Effector memory CD4-positive, alpha-beta T cell (primary cell): ENCODE data around the gene OST4.
"Not testable (repeated sequence)": the region's sequence is repeated elsewhere in the genome, so short reads cannot be mapped to it uniquely, and the experiment has no call there.

ENCODE experiments used
- DNase-seq, 3 donors: peaks; one replicate each; pipeline ENCODE4 v3.0.0-alpha.2; 2020
- H3K27ac ChIP-seq: 2 replicates; pipeline ENCODE4 v1.7.0; 2013; ENCODE audit warnings: mild to moderate bottlenecking, low read length, moderate library complexity; ENCODE audit not compliant: insufficient read depth, poor library complexity, severe bottlenecking
- H3K27me3 ChIP-seq: replicated peaks from 2 replicates; pipeline ENCODE4 v1.7.0; 2013; ENCODE audit warnings: mild to moderate bottlenecking, low read length; ENCODE audit not compliant: insufficient read depth, control insufficient read depth, poor library complexity, severe bottlenecking
- H3K36me3 ChIP-seq: 2 replicates; pipeline ENCODE4 v1.7.0; 2013; ENCODE audit warnings: mild to moderate bottlenecking, low read length, moderate library complexity; ENCODE audit not compliant: control insufficient read depth, insufficient read depth
- H3K4me1 ChIP-seq: 2 replicates; pipeline ENCODE4 v1.7.0; 2013; ENCODE audit warnings: low read length, mild to moderate bottlenecking; ENCODE audit not compliant: control insufficient read depth, insufficient read depth, poor library complexity, severe bottlenecking
- H3K4me3 ChIP-seq: 2 replicates; pipeline ENCODE4 v1.7.0; 2013; ENCODE audit warnings: low read length, low read depth, mild to moderate bottlenecking; ENCODE audit not compliant: insufficient read depth, poor library complexity, severe bottlenecking
- H3K9me3 ChIP-seq: 2 replicates; pipeline ENCODE4 v1.7.0; 2013; ENCODE audit warnings: mild to moderate bottlenecking, low read length, moderate library complexity; ENCODE audit not compliant: control insufficient read depth

Gene OST4

GRCh38 chr2:27078267-27079194 lies 7.1 kb upstream of the OST4 start, which contains the start of gene EMILIN1:
TSS of gene EMILIN1 (plus strand) at chr2:27078615. CDS start at chr2:27079066, 451 bp downstream.
- Histone ChIP-seq H3K27me3 (no peaks in the 10 kb centered on the region), H3K4me1 (peaks cover 25% of the 10 kb centered on the region), H3K9me3 (no peaks in the 10 kb centered on the region), H3K27ac (no peak within 1 kb of the TSS), H3K36me3 (no peaks in the 10 kb centered on the region), H3K4me3 (no peak within 1 kb of the TSS)
- no peak for DNase-seq

- Histone ChIP-seq H3K27me3 (no peaks in the 10 kb centered on the region), H3K36me3 (no peaks in the 10 kb centered on the region), H3K4me1 (peaks cover 27% of the 10 kb centered on the region), H3K27ac (no peak overlapping the region), H3K9me3 (no peaks in the 10 kb centered on the region), H3K4me3 (no peak overlapping the region)
- DNase-seq, result no peak
These were observed 5.8 kb upstream of the OST4 start for GRCh38 chr2:27077231-27077630.

GRCh38 chr2:27076323-27076722 lies 4.9 kb upstream of the OST4 start:
- H3K4me1 ChIP-seq, result peaks cover 21% of the 10 kb centered on the region
- no peak for DNase-seq

GRCh38 chr2:27075566-27075871 lies 4.1 kb upstream of the OST4 start:
- H3K4me3 ChIP-seq, H3K36me3 ChIP-seq, H3K27ac ChIP-seq, DNase-seq, H3K9me3 ChIP-seq, H3K27me3 ChIP-seq: not testable (repeated sequence)
- peaks cover 21% of the 10 kb centered on the region for H3K4me1 ChIP-seq

More at GRCh38 chr2:27076323-27076722, 4.9 kb upstream of the OST4 start:
- H3K27ac ChIP-seq, result no peak overlapping the region
- H3K27me3 ChIP-seq, result no peaks in the 10 kb centered on the region
- H3K36me3 ChIP-seq, result no peaks in the 10 kb centered on the region
- H3K9me3 ChIP-seq, result no peaks in the 10 kb centered on the region
- no peak overlapping the region for H3K4me3 ChIP-seq

GRCh38 chr2:27074738-27075565 lies 3.5 kb upstream of the OST4 start:
- Histone ChIP-seq H3K4me1 (peaks cover 27% of the 10 kb centered on the region), H3K9me3 (no peaks in the 10 kb centered on the region), H3K4me3 (no peak overlapping the region), H3K27ac (peak overlapping the region; percentile 18), H3K27me3 (no peaks in the 10 kb centered on the region), H3K36me3 (no peaks in the 10 kb centered on the region)
- peak; percentile 19 to 43 (median 26) for DNase-seq

- Histone ChIP-seq H3K9me3 (no peaks in the 10 kb centered on the region), H3K27me3 (no peaks in the 10 kb centered on the region), H3K4me3 (no peak overlapping the region), H3K4me1 (peaks cover 31% of the 10 kb centered on the region), H3K36me3 (peaks cover 8% of the 10 kb centered on the region), H3K27ac (no peak overlapping the region)
- DNase-seq, result no peak
These were observed 2.3 kb upstream of the OST4 start for GRCh38 chr2:27073782-27074181.

GRCh38 chr2:27072920-27073319 lies 1.5 kb upstream of the OST4 start:
- Histone ChIP-seq H3K27me3 (no peaks in the 10 kb centered on the region), H3K9me3 (no peaks in the 10 kb centered on the region), H3K4me3 (no peak overlapping the region), H3K27ac (no peak overlapping the region), H3K36me3 (peaks cover 10% of the 10 kb centered on the region), H3K4me1 (peaks cover 31% of the 10 kb centered on the region)
- DNase-seq, result no peak

- DNase-seq, result peak in 1 of 3 donors; percentile 7
- H3K4me3 ChIP-seq, result peak overlapping the region; percentile 77
- H3K9me3 ChIP-seq, result no peaks in the 10 kb centered on the region
- peaks cover 31% of the 10 kb centered on the region for H3K4me1 ChIP-seq
- H3K27me3 ChIP-seq, result no peaks in the 10 kb centered on the region
- peak overlapping the region; percentile 94 for H3K27ac ChIP-seq
- peaks cover 16% of the 10 kb centered on the region for H3K36me3 ChIP-seq
These were observed 756 bp upstream of the OST4 start for GRCh38 chr2:27071990-27072830.

- H3K4me3 ChIP-seq, result peak overlapping the region; percentile 77
- H3K9me3 ChIP-seq, result no peaks in the 10 kb centered on the region
- H3K27me3 ChIP-seq, result no peaks in the 10 kb centered on the region
- peak overlapping the region; percentile 94 for H3K27ac ChIP-seq
- H3K36me3 ChIP-seq, result peaks cover 16% of the 10 kb centered on the region
- peaks cover 31% of the 10 kb centered on the region for H3K4me1 ChIP-seq
- no peak for DNase-seq
These were observed 689 bp downstream of the OST4 start for GRCh38 chr2:27070653-27071276.
